GM23248 (cell line): ENCODE results near the gene ZNF652.

Experiments
- EZH2 ChIP-seq: fragments of 200-600 bp; sonication (generic); IDR thresholded peaks from 2 replicates; pipeline ENCODE4 v1.6.1; 2018; ENCODE audit warnings: antibody characterized with exemption, mild to moderate bottlenecking; ENCODE audit not compliant: insufficient read depth, poor library complexity, severe bottlenecking
- EZH2phosphoT487 ChIP-seq: fragments of 200-600 bp; sonication (generic); IDR thresholded peaks from 2 replicates; pipeline ENCODE4 v1.6.1; 2018; ENCODE audit warnings: antibody characterized with exemption, moderate library complexity, mild to moderate bottlenecking, low read depth; ENCODE audit not compliant: insufficient read depth

DNA sequence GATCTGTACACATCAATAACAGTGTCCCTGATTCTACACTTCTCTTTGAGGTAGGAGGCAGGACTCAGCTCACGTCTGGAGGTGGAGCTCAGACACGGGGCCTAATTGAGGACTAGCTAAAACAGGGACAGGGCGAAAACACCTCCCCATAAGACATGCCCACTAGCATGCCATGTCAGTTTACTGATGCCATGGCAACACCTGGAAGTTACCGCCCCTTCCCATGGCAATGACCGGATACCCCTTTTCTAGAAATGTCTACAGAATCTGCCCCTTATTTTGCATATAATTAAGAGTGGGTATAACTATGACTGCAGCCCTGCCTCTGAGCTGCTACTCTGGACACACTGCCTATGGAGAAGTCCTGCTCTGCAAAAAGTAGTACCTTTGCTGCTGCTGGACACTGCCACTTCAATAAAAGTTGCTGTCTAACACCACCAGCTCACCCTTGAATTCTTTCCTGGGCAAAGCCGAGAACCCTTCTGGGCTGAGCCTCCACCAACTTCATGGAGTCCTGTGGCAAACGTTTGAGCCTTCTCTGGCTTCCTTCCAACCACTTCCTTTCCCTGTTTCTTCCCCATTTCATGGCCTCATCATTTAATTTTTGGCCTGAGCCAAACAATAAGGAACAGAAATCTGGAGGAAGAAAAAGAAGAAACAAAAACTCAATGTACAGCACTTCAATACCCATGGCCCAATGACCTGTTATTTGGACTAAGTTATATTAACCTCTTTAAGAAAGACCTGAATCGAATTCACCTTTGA, 31.6 kb upstream of the ZNF652 start:
- TF ChIP-seq EZH2 = no peak
- no peak for TF ChIP-seq EZH2phosphoT487
